Measurements from ENCODE around the gene FADD. TPM values are rescaled to one million over a fixed set of nuclear protein-coding genes. Genes with fewer than 3 reads are reported as not detected.
A peak's percentile ranks its signal among the peaks of the same experiment; 100 is the strongest.

The FADD gene
- total RNA-seq, 1 donor from 2014 or later: 40.8 TPM

- FAIRE-seq (no peak), DNase-seq (ENCODE audit: low read depth) (no peak)
- H3K36me3 Mint-ChIP-seq (ENCODE audit: low read depth, unreplicated experiment): no peaks in the 10 kb centered on the region
- H3K9ac ChIP-seq (ENCODE audit: low read length): no peak overlapping the region
- H3K9me3 Mint-ChIP-seq (ENCODE audit: unreplicated experiment): no peaks in the 10 kb centered on the region
- H3K36me3 ChIP-seq (ENCODE audit: insufficient read depth, low read length): no peaks in the 10 kb centered on the region
- H3K4me1 Mint-ChIP-seq (ENCODE audit: low read depth, unreplicated experiment): no peaks in the 10 kb centered on the region
- H3K79me2 ChIP-seq (ENCODE audit: insufficient read depth, low read length): no peaks in the 10 kb centered on the region
- H3K4me2 ChIP-seq (ENCODE audit: low read length): no peak overlapping the region
- H2AFZ ChIP-seq (ENCODE audit: low read depth, low read length): no peak overlapping the region
- H3K27me3 Mint-ChIP-seq (ENCODE audit: low read depth, unreplicated experiment): peaks cover 31% of the 10 kb centered on the region
- H4K20me1 ChIP-seq (ENCODE audit: insufficient read depth, low read length): no peaks in the 10 kb centered on the region
- H3K4me1 ChIP-seq (ENCODE audit: insufficient read depth, low read length): no peaks in the 10 kb centered on the region
- TF ChIP-seq, protein P1, sequence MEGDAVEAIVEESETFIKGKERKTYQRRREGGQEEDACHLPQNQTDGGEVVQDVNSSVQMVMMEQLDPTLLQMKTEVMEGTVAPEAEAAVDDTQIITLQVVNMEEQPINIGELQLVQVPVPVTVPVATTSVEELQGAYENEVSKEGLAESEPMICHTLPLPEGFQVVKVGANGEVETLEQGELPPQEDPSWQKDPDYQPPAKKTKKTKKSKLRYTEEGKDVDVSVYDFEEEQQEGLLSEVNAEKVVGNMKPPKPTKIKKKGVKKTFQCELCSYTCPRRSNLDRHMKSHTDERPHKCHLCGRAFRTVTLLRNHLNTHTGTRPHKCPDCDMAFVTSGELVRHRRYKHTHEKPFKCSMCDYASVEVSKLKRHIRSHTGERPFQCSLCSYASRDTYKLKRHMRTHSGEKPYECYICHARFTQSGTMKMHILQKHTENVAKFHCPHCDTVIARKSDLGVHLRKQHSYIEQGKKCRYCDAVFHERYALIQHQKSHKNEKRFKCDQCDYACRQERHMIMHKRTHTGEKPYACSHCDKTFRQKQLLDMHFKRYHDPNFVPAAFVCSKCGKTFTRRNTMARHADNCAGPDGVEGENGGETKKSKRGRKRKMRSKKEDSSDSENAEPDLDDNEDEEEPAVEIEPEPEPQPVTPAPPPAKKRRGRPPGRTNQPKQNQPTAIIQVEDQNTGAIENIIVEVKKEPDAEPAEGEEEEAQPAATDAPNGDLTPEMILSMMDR (IDR thresholded peaks at IDR 0.05; ENCODE audit: insufficient read depth, low read depth, low read length): no peak
- no peak for TF ChIP-seq EZH2 (IDR thresholded peaks at IDR 0.05; ENCODE audit: insufficient read depth, low read length)
- peaks cover 2% of the 10 kb centered on the region for H3K27me3 ChIP-seq (ENCODE audit: insufficient read depth, low read length)
- H3K9me3 ChIP-seq (ENCODE audit: insufficient read depth, low read depth, low read length): no peaks in the 10 kb centered on the region
- no peak overlapping the region for H3K4me3 ChIP-seq (ENCODE audit: insufficient read depth, low read depth, low read length)
- no peak overlapping the region for H3K27ac Mint-ChIP-seq (ENCODE audit: unreplicated experiment)
- H3K4me3 Mint-ChIP-seq (ENCODE audit: unreplicated experiment): no peak overlapping the region
- H3K27ac ChIP-seq (ENCODE audit: low read depth, low read length): no peak overlapping the region
These were observed 27.8 kb upstream of the FADD start for GRCh38 chr11:70175236-70175698.

DNA sequence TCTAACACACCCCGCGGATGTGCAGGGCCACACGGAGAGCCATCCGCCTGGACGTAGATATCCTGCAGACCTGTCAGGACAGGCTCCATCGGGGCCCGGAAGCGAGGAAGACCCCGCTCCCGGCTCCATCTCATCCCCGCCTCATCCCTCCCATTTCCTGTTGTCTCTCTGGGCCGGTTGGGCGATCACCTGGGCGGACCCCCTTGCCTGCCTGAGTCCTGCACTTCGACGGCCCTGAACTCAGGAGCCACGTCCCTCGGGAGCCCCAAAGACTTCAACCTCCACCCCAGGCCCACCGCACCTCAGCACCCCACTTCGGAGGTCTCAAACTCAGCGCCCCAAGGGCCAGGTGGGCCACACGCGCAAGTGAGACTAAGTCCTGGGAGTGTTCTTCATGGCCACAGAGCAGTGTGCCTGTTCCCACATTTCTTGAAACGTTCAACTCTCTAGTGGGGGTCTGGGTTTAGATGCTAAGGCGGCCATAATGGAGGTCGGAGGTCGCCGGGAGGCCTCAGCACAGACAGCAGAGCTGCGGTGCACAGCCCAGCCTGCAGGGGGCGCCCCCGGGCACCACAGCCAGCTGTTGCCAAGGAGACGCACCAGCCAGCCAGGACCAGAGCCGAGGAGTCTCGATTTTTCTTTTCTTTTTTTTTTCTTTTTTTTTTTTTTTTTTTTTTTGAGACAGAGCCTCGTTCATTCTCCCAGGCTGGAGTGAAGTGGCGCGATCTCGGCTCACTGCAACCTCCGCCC is 26.0 kb upstream of the FADD start:
- Mint-ChIP-seq H3K27ac (ENCODE audit: unreplicated experiment) (no peak overlapping the region), H3K27me3 (ENCODE audit: low read depth, unreplicated experiment) (peaks cover 30% of the 10 kb centered on the region), H3K4me1 (ENCODE audit: low read depth, unreplicated experiment) (no peaks in the 10 kb centered on the region), H3K36me3 (ENCODE audit: low read depth, unreplicated experiment) (no peaks in the 10 kb centered on the region), H3K9me3 (ENCODE audit: unreplicated experiment) (no peaks in the 10 kb centered on the region), H3K4me3 (ENCODE audit: unreplicated experiment) (no peak overlapping the region)
- Histone ChIP-seq H3K4me1 (ENCODE audit: insufficient read depth, low read length) (no peaks in the 10 kb centered on the region), H3K27ac (ENCODE audit: low read depth, low read length) (no peak overlapping the region), H3K9me3 (ENCODE audit: insufficient read depth, low read depth, low read length) (no peaks in the 10 kb centered on the region), H4K20me1 (ENCODE audit: insufficient read depth, low read length) (no peaks in the 10 kb centered on the region), H3K4me3 (ENCODE audit: insufficient read depth, low read depth, low read length) (no peak overlapping the region), H3K27me3 (ENCODE audit: insufficient read depth, low read length) (no peaks in the 10 kb centered on the region), H3K9ac (ENCODE audit: low read length) (no peak overlapping the region), H3K36me3 (ENCODE audit: insufficient read depth, low read length) (no peaks in the 10 kb centered on the region), H3K79me2 (ENCODE audit: insufficient read depth, low read length) (no peaks in the 10 kb centered on the region), H3K4me2 (ENCODE audit: low read length) (no peak overlapping the region), H2AFZ (ENCODE audit: low read depth, low read length) (no peak overlapping the region)
- DNase-seq (ENCODE audit: low read depth) (no peak), FAIRE-seq (no peak)
- no peak for TF ChIP-seq EZH2 (IDR thresholded peaks at IDR 0.05; ENCODE audit: insufficient read depth, low read length)
- TF ChIP-seq, protein P1 (IDR thresholded peaks at IDR 0.05; ENCODE audit: insufficient read depth, low read depth, low read length): peak; percentile 38

- no peak overlapping the region for H3K27ac ChIP-seq (ENCODE audit: low read depth, low read length)
- Mint-ChIP-seq H3K9me3 (ENCODE audit: unreplicated experiment) (peaks cover 3% of the 10 kb centered on the region), H3K4me1 (ENCODE audit: low read depth, unreplicated experiment) (no peaks in the 10 kb centered on the region), H3K36me3 (ENCODE audit: low read depth, unreplicated experiment) (no peaks in the 10 kb centered on the region), H3K27ac (ENCODE audit: unreplicated experiment) (no peak overlapping the region), H3K27me3 (ENCODE audit: low read depth, unreplicated experiment) (peaks cover 41% of the 10 kb centered on the region), H3K4me3 (ENCODE audit: unreplicated experiment) (no peak overlapping the region)
- no peaks in the 10 kb centered on the region for H3K4me1 ChIP-seq (ENCODE audit: insufficient read depth, low read length)
- H3K9me3 ChIP-seq (ENCODE audit: insufficient read depth, low read depth, low read length): no peaks in the 10 kb centered on the region
- H3K79me2 ChIP-seq (ENCODE audit: insufficient read depth, low read length): no peaks in the 10 kb centered on the region
- H3K4me2 ChIP-seq (ENCODE audit: low read length): no peak overlapping the region
- DNase-seq (ENCODE audit: low read depth) (no peak), FAIRE-seq (no peak)
- H3K36me3 ChIP-seq (ENCODE audit: insufficient read depth, low read length): no peaks in the 10 kb centered on the region
- H3K4me3 ChIP-seq (ENCODE audit: insufficient read depth, low read depth, low read length): no peak overlapping the region
- H3K27me3 ChIP-seq (ENCODE audit: insufficient read depth, low read length): no peaks in the 10 kb centered on the region
- H4K20me1 ChIP-seq (ENCODE audit: insufficient read depth, low read length): no peaks in the 10 kb centered on the region
- H3K9ac ChIP-seq (ENCODE audit: low read length): no peak overlapping the region
- no peak for TF ChIP-seq EZH2 (IDR thresholded peaks at IDR 0.05; ENCODE audit: insufficient read depth, low read length)
- TF ChIP-seq, protein P1 (IDR thresholded peaks at IDR 0.05; ENCODE audit: insufficient read depth, low read depth, low read length): no peak
- H2AFZ ChIP-seq (ENCODE audit: low read depth, low read length): no peak overlapping the region
These were observed 22.2 kb upstream of the FADD start for GRCh38 chr11:70180906-70181305.

Measured in astrocyte (in vitro differentiated cells and primary cell).